Body of pancreas (tissue), 4 donors: Measurements from ENCODE around the gene ZFR.

ENCODE experiments used
- POLR2A ChIP-seq, 3 donors: fragments of 450-650 bp; IDR thresholded peaks; one replicate each; pipeline ENCODE4 v1.6.1; 2016; ENCODE audit warnings: antibody characterized with exemption in 3 of 3, mild to moderate bottlenecking in 2 of 3
- TF ChIP-seq, protein P1 (sequence below), 7 experiments: fragments of 450-650 bp in 4 of 7; fragments of 200-600 bp in 3 of 7; sonication (generic) in 3 of 7; IDR thresholded peaks; one replicate each; pipeline ENCODE4 v1.5.1; 2016 to 2019; ENCODE audit warnings: antibody characterized with exemption in 7 of 7

DNA sequence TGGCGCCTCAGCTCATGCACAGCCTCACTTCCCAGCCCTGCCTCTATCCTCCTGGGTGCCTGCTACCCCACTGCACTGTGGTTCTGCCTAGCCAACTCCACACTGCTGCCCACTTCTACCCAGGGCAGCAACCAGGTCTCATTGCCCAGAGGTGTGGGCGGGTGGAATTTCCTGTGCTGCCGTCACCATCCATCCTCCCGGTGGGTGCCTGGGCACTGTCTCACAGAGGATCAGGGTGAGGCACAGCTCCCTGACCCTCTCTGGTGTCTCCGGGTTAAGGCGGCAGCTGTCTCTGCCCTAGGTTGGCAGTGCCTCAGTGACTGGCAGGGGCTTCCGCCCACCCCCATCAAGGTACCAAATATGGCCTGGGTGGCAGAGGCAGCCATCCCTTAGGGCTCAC, 127.5 kb downstream of the ZFR start:
- TF ChIP-seq, protein P1, sequence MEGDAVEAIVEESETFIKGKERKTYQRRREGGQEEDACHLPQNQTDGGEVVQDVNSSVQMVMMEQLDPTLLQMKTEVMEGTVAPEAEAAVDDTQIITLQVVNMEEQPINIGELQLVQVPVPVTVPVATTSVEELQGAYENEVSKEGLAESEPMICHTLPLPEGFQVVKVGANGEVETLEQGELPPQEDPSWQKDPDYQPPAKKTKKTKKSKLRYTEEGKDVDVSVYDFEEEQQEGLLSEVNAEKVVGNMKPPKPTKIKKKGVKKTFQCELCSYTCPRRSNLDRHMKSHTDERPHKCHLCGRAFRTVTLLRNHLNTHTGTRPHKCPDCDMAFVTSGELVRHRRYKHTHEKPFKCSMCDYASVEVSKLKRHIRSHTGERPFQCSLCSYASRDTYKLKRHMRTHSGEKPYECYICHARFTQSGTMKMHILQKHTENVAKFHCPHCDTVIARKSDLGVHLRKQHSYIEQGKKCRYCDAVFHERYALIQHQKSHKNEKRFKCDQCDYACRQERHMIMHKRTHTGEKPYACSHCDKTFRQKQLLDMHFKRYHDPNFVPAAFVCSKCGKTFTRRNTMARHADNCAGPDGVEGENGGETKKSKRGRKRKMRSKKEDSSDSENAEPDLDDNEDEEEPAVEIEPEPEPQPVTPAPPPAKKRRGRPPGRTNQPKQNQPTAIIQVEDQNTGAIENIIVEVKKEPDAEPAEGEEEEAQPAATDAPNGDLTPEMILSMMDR (IDR thresholded peaks at IDR 0.05): no peak
- TF ChIP-seq POLR2A (IDR thresholded peaks at IDR 0.05): no peak
